Tibial nerve (tissue), 4 donors: Measurements from ENCODE around the gene KRT72.

Experiments
- CTCF ChIP-seq, 5 experiments: fragments of 200-600 bp in 3 of 5; fragments of 450-650 bp in 2 of 5; sonication (generic) in 3 of 5; IDR thresholded peaks; one replicate each; pipeline ENCODE4 v1.5.1; 2016 to 2019; ENCODE audit warnings: antibody characterized with exemption in 5 of 5, mild to moderate bottlenecking in 3 of 5, moderate library complexity in 2 of 5
- EP300 ChIP-seq, 2 donors: sonication (generic); formaldehyde crosslinking; IDR thresholded peaks; one replicate each; pipeline ENCODE4 v1.6.1; 2017; ENCODE audit warnings: antibody characterized with exemption in 2 of 2, mild to moderate bottlenecking in 1 of 2
- POLR2A ChIP-seq, 2 donors: fragments of 450-650 bp; IDR thresholded peaks; one replicate each; pipeline ENCODE4 v1.6.1; 2017; ENCODE audit warnings: antibody characterized with exemption in 2 of 2, mild to moderate bottlenecking in 2 of 2, moderate library complexity in 2 of 2

- TF ChIP-seq CTCF (IDR thresholded peaks at IDR 0.05) (no peak), POLR2A (IDR thresholded peaks at IDR 0.05) (no peak), EP300 (IDR thresholded peaks at IDR 0.05) (no peak)
These were observed 1.2 kb downstream of the KRT72 start for GRCh38 chr12:52600071-52600470.
